DMS 273 (cell line): ENCODE measurements around the gene MKLN1.
"Not testable (repeated sequence)": the region's sequence is repeated elsewhere in the genome, so short reads cannot be mapped to it uniquely, and the experiment has no call there.

Source experiments
- DNase-seq: peaks from one replicate; lab custom pipeline; 2025; ENCODE audit not compliant: unreplicated experiment; lab: John Stamatoyannopoulos, UW

MKLN1 gene

DNA sequence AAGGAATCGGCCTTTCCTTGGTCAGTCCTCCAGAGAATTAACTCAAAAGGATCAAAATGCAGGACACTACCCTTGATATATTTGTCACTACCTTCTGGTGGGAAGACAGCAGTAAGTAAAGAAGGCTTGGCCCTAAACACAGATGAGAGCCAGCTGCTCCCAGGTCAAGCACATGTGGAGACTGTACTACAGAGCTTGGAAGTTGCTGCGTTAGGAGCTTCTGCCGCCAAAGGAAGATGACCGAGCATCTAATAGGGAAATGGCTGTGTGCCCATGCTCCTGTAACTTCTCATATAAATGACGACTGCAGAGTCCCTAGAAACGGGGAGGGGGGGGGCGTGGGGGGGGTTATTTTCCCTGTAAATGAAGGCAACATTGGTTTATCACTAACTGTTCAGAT is 169.8 kb downstream of the MKLN1 start:
- DNase-seq: no peak

DNA sequence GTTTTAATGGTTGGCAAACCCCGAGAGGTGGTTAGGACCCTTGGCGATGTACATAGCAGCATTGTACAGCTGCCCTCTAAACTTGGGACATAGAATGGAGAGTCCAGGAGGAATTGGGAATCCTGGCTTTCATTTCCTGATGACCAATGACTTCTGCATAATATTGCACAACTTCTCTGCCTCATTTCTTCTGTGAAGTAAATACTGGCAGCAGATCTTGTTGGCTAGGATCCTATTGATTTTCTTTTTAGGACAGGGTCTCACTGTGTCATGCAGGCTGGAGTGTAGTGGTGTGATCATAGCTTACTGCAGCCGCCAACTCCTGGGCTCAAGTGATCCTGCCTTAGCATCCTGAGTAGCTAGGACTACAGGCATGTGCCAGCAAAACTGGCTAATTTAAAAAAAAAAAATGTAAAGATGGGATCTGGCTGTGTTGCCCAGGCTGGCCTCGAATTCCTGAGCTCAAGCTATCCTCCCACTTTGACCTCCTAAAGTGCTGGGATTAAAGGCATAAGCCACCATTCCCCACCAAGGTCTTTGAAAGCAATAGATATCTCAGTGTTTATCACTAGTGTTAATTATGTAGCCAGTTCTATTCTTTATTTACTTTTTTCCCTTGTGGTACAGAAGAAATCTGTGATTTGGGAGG is 170.7 kb downstream of the MKLN1 start:
- no peak for DNase-seq

DNA sequence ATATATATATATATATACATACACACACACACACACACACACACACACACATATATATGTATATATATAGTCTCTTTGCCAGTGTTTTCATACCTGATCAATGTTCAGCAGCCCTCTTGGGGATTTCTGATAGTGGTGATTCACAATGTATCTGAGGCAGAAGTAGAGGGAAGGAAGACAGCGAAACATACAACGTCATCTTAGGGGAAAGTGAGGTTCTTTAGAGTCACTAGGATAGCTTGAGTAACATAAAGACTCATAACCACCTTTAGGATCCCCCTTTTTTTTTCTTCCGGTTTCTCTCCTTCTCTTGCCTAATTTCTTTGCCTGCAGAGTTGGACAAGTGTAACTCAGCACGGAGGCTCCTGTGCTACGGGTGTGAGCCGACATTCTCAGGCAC is 172.1 kb downstream of the MKLN1 start:
- no peak for DNase-seq

DNA sequence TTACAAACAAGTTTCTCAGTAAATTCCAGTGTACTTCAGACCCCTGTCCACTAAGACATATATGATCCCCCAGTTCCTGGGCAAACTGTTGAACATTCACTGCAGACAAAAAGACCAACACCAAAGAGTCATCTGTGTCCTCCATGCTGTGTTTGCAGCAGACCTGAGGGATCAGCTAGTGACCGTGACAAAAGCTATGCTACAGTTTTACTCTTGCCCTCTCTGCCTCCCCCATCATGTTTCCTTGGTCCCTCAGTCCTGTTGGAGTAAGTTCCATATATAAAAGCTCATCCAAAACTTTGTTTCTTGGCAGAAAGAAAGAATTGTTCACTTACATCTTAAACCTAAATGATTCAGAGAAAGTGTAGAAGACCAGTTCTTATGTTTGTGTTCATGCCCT is 172.7 kb downstream of the MKLN1 start:
- DNase-seq: no peak

DNA sequence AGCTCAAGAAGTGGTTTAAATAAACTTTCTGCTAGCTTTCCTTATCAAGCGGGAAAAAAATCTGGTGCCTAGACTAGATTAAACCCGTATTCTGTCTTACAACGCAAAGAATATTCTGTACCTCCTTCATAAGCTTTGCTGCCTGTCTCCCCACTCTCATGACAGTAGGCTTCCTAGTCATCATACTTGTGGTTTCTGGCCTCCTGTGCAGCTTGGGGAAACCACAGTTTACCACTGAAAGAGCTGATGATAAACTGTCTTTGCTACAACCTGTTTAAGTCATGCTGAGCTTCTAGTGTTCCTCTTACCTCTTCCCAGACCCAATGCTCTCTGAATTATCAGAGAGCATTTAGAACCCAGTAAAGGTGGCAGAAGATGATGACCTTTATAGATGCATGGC is 173.7 kb downstream of the MKLN1 start:
- DNase-seq: no peak

DNA sequence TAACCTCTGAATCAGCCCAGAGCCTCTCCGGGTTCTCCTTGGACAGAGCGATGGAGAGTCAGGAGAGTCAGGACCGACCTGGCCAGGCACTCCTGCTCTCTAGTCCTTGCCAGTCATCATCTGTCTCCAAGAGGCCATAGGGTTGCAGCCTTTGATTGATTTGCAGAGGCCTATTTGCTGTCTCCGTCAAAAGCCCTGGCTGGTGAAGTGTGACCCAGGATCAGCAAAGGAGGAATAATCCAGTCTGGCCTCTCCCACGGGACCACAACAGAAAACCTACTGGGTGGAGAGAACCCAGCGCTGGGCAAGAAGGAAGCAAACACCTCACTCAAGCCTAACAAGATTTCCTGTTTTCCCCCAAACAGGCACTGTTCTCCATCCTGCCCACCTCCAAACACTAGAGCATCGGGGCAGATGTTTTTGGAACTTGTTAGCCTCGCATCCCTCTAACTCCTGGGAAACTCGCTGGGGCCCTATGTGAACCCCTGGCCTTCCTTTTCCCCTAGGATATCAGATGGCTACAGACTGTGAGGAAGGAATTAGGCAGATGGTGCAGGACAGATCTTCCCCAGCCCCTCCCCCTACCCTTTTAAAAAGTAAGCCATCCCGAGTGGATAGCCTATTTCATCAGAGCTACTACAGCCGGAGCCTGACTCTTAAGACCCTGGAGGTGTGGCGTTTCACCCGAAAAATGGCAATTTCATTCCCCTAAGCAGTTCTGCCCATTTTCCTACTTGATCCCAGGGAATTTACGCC is 174.4 kb downstream of the MKLN1 start:
- DNase-seq: peak; percentile 78

DNA sequence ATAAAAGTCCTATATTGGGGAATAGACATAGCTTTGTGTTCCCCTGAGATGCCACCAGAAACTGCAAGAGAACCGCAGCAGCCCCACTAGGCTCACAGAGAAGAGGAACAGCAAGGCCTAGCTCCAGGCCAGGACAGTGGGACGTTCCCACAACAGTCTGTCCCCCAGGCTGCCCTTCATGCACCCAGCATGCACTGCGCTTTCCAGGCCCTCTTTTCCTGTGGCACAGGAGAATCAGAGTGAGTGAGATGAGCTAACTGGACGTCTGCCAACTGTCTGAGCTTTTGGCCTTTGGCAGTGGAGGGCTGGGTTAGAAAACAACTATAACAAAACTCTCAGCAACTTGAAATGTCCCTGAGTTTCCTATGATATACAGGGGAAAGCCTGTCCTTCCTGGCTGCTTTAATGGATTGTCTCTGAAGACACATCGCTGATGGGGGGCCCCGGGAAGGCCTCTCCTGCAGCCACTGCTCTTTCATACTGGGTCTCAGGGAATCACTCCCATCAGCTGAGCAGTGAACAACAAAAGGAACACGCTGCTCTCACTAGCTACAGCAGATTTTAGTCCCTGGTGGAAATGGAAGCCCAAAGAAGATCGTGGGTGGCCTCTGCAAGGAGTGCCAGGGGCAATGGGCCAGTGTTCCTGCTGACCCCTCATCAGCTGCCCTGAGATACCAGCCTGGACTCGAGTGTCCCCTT is 175.3 kb downstream of the MKLN1 start:
- peak; percentile 63 for DNase-seq

DNA sequence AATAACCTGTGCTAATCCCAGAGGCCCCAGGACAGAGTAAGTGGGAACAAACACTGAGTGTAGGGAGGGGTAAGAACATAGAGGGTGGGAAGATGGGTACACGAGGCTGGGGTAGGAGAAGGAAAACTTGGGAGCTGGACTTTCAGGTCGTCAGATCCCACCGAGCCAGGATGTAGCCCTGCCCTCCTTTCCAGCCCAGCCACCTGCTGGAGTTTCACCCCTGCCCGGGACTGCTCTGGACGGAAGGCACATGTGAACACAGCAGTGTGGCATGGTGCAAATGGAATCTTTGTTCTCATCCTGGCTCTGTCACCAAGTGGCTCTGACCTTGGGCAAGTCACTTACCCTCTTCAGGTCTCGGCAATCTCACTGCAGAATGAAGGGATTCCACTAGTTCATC is 176.0 kb downstream of the MKLN1 start:
- no peak for DNase-seq

DNA sequence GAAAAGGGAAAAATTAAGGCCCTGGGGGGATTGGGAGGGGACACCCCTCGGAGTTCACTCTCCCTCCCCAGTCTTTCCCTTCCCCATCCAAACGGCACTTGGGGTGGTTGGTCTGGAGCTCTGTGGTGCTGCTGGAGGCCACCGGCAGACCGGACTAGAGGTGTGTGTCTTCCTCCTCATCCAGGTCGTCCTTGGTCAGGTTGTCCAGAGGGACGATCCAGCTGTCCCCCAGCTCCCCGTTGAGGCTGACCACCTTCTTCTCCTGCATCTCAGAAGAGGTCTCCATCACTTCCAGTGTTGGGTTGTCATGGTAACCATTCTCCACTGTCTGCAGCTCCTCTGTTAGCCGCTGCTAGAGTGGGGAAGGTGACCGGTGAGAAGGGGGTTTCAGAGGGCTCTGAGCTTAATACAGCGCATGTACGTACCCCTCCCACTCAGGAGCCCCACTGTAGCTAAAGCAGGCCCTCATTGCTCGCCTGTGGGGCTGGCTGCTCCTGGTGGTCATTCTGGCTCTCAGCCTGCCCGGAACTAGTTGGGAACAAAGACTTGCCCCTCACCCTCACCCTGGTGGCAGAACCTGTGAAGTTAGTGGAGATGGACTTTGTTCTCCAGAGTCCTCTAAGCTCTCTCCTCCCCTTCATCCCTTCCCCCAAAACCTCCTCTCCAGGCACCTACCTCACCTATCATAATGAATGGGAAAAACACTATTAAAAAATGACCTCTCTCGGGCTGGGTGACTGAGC is 176.7 kb downstream of the MKLN1 start:
- no peak for DNase-seq

DNA sequence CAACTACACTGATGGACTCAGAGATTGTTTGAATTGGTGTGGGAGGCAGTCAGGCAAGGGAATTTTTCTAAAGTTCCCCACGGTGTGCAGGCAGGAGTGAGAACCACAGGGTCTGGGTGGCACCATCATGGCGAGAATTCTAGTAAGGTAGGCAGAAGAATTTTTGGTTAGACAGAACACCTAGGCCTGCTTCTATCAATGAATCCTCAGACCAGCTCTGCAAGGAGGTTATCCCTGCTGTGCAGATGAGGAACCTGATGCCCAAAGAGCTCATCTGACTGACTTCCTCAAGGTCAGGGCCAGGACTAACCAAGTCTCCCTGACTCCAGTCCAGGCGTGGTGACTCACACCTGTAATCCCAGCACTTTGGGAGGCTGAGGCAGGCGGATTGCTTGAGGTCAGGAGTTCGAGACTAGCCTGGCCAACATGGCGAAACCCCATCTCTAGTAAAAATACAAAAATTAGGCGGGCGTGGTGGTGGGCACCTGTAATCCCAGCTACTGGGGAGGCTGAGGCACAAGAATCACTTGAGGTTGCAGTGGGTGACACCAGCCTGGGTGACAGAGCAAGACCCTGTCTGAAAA is 177.5 kb downstream of the MKLN1 start:
- not testable (repeated sequence) for DNase-seq

DNA sequence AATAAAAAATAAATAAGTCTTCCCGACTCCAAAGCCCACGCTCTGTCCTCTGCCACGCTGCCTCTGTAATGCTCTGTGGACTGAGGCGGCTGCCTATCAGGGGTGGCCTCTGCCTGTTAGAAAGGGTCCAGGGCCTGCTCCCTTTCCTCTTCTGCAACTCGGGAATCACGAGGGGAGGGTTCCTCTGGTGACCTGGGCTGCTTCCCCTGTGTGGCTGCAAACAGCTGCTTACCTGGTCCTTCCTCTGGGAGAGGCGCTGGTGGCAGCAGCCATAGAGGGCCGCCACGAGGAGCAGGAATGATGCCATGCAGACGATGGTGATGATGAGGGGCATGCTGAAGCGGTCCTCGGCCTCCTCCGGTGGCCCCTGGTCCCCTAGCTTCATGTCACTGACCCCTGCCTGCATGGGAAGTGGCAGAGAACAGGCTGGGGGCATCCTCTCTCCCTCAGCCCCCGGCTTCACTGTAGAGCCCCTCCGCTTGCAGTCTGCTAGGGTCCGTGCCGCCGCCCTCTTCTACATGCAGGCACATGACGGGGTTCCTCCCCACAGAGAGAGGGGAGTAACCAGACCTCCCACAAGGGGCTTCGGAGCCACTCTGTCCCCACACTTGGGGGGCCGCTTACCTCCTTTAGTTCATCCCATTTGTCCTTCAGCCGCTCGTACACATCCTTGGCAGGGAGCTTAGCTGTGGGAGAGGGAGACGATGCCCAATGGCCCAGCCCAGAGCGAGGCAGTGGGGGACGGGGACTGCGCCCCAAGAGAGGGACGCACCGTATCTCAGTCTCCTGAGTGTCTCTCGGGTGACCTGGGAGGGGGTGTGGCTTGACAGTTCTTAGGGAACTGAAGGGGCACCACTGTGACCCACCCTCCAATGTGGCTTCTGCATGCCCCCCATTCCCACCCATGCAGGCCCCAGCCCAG is 178.2 kb downstream of the MKLN1 start:
- DNase-seq: no peak

DNA sequence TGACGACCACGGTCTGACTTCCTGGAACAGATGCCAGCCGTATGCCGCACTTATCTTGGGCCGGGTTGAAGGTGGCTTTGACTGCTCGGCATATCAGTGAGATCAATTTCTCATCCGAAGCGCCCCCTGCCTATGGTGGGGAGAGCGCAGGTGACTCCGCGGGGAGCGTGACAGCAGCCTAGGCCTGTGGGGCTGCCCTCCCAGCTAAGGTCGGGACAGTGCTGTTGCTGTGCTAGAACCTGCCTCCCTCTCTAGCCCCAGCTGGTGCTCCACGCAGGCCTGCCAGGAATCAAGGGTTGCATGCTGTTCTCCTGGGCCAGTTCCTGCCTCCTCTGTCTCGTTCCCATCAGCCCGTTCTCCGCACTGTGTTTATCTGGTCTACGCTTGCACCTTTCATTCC is 178.9 kb downstream of the MKLN1 start:
- DNase-seq: peak; percentile 29

DNA sequence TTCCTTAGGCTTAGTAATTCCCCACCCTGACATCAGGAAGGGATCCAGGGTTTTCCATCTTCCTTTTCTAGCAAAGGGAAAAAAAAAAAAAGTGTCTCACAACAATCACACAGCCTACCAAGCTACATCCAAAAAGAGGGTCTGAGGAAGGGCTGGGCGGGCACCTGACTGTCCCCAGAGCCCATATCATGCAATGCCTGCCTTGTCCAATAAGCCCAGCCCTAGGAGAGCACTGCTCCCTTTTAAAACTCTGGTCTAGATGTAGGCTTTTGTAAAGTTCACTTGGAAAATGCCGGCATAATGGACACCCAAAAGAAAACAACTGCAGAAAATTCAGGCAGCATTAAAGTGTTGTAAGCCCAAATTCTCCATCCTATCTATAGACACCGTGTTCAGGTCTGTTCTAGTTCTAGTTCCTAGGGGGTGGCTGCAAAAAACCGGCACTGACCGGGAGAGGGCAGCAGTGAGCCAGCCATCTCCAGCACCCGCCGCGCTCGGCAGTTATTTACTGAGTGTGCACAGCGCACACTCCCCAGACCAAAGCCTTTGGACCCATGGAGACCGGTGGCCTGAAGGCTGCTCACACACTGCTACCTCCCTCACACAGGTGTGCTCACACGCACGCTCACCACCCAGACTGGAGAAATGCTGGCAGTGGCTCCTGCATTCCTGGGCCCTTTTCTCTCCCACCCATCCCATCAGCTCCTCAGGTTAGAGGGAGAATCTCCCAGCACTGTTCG is 180.1 kb downstream of the MKLN1 start:
- peak; percentile 89 for DNase-seq

DNA sequence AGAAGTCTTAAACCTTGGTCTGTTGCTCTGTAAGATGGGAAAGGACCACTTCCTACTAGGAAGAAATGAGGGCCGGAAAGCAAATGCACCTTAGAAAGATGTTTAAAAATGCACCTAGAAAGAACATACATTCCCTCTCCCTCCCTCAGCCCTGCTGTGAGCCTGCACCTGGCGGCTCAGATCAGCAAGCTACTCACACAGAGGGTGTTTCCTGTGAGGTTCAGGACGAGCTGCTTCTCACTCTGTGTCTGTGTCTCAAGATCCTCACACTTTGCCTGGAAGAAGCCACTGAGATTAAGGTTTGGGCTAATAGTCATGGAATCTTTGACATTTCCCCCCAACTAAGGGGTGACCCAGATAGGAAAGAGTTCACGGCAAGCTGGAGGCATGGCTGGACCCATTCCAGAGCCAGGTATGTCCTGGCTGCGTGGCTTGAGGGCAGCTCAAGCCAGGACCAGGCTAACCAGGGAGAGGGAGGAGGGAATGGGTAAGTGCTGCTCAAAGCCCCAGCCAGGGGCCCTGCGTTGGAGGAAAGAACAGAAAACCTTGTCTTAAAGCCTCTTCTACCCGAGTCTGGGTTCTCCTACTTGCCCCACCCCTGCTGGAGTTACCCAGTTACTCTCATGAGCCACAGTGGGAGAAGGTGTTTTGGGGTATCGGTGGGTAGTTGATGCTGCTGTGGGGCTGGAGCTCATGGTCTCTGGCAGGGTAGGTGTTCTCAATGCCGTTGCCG is 181.2 kb downstream of the MKLN1 start:
- DNase-seq: no peak

DNA sequence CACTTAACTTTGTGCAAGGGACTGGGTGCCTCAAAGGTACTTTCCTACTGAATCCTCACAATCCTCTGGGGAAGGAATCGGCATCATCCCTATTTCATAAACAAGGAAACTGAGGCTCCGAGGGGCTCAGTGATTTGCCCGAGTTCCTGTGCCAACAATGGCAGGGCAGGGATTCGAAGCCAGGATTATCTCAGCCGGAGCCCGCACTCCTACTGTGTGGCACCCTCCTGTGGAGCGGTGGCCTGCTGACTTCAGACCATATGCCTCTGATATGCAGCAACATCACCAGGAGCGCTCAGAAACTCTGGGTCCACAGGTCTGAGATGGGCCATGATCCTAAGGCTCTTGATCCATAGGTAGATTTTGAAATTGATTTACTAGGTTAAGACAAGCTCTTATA is 182.1 kb downstream of the MKLN1 start:
- DNase-seq: no peak

DNA sequence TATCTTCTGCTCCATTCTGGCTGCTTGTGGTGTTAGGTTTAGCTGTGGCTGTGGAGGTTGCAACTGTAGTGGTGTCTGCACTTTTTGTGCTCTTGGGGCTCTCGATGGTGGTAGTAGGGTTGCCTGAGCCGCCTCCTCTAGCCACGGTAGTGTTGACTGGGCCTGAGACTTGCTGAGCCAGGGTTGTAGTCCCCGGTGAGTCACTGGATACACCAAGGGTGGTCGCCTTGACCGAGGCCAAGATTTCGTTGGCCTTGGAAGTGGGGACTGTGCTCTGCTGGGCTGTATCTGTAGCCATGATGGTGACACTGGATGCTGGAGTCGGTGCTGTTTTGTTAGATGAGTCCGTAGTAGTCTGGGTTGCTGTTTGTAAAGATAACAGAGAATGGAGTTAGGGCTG is 183.4 kb downstream of the MKLN1 start:
- no peak for DNase-seq

DNA sequence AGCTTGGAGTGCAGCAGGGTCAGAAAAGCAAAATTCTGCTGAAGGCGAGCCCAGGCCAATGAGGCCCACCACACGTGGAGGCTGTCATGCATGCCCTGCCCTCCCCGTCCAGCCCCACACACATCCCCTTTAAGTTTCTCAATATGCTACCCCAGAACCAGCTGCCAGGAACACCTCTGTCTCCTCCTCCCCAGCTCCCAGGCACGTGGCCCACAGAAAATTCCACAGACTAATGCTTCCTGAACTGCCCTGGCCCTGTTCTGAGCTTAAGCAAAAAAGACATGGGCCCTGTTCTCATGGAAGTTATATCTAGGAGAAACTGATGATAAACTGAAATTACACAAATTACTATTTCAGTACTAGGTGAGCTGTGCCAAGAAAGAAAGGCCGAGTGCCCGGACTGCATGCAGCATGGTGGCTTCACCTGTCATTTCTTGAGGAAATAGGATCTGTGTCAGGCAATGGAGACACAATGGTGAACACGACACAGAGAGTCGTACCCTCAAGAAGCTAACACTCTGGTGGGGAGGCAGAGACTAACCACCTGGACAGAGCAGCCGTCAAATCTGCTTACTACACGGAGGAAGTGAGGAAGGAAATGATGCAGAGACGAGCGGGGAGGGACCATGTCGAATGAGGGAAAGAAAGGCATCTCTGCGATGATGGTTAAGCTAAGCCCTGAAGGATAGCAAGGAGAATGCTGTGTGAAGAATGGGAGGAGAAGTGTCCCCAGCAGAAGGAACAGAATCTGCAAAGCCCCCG is 184.3 kb downstream of the MKLN1 start:
- no peak for DNase-seq
